ENCODE measurements around the gene BACH2. TPM values are rescaled to one million over a fixed set of nuclear protein-coding genes. Genes with fewer than 3 reads are reported as not detected.

The BACH2 gene
- total RNA-seq, 8 experiments from 2014 or later: 0.25 to 34.3 (median 19.4) TPM

- peaks cover 0 to 4% of the 10 kb centered on the region in 2 donors for H3K4me1 ChIP-seq (replicated peaks in 1 of 2)
- no peak for ATAC-seq (replicated peaks in 6 of 8)
- H3K27ac ChIP-seq: no peak overlapping the region
- WGBS, 10 experiments: 56 to 100% (median 100%) methylated on average over 1 of the region's 1 CpG; no CpG with 5 or more reads in 3 of the 10 experiments
- H3K4me3 ChIP-seq: no peak overlapping the region
- in situ Hi-C loops (cut with MboI; ENCODE audit: low pct_unique_long_range_greater_than_20kb in 2 of 9, low sequenced_read_pairs in 9 of 9, unreplicated experiment in 9 of 9): no loop called here
These were observed 191.0 kb downstream of the BACH2 start for GRCh38 chr6:90105506-90106170.

- H3K4me1 ChIP-seq (replicated peaks in 1 of 2): peaks cover 6% of the 10 kb centered on the region in 2 donors
- WGBS, 10 experiments: 75 to 100% (median 88%) methylated on average over 1 to 13 of the region's 13 CpGs
- H3K27ac ChIP-seq: no peak overlapping the region
- no peak overlapping the region for H3K4me3 ChIP-seq
- ATAC-seq (replicated peaks in 6 of 8): no peak
- in situ Hi-C loops (cut with MboI; ENCODE audit: low pct_unique_long_range_greater_than_20kb in 2 of 9, low sequenced_read_pairs in 9 of 9, unreplicated experiment in 9 of 9): no loop called here
These were observed 193.4 kb downstream of the BACH2 start for GRCh38 chr6:90103056-90103800.

- H3K4me3 ChIP-seq: no peak overlapping the region
- no peak for ATAC-seq (replicated peaks in 6 of 8)
- H3K27ac ChIP-seq: no peak overlapping the region
- in situ Hi-C loops (cut with MboI; ENCODE audit: low pct_unique_long_range_greater_than_20kb in 2 of 9, low sequenced_read_pairs in 9 of 9, unreplicated experiment in 9 of 9): no loop called here
- 88 to 100% (median 100%) methylated on average over 1 of the region's 1 CpG; no CpG with 5 or more reads in 3 of the 10 experiments for WGBS, 10 experiments
- H3K4me1 ChIP-seq (replicated peaks in 1 of 2): peaks cover 10% of the 10 kb centered on the region in 2 donors
These were observed 195.2 kb downstream of the BACH2 start for GRCh38 chr6:90101403-90101802.

- 61 to 100% (median 92%) methylated on average over 1 to 3 of the region's 3 CpGs for WGBS, 10 experiments
- no peak overlapping the region for H3K27ac ChIP-seq
- H3K4me1 ChIP-seq (replicated peaks in 1 of 2): peaks cover 10% of the 10 kb centered on the region in 2 donors
- no peak for ATAC-seq (replicated peaks in 6 of 8)
- H3K4me3 ChIP-seq: no peak overlapping the region
- in situ Hi-C loops (cut with MboI; ENCODE audit: low pct_unique_long_range_greater_than_20kb in 2 of 9, low sequenced_read_pairs in 9 of 9, unreplicated experiment in 9 of 9): no loop called here
These were observed 196.5 kb downstream of the BACH2 start for GRCh38 chr6:90100059-90100665.

- WGBS, 10 experiments: 14 to 86% (median 66%) methylated on average over 1 to 6 of the region's 6 CpGs; no CpG with 5 or more reads in 1 of the 10 experiments
- peaks cover 10% of the 10 kb centered on the region in 2 donors for H3K4me1 ChIP-seq (replicated peaks in 1 of 2)
- H3K4me3 ChIP-seq: no peak overlapping the region
- H3K27ac ChIP-seq: no peak overlapping the region
- in situ Hi-C loops (cut with MboI; ENCODE audit: low pct_unique_long_range_greater_than_20kb in 2 of 9, low sequenced_read_pairs in 9 of 9, unreplicated experiment in 9 of 9): no loop called here
- no peak for ATAC-seq (replicated peaks in 6 of 8)
These were observed 198.0 kb downstream of the BACH2 start for GRCh38 chr6:90098627-90099026.

GRCh38 chr6:90098001-90098531 is 198.6 kb downstream of the BACH2 start:
- no peak overlapping the region for H3K4me3 ChIP-seq
- in situ Hi-C loops (cut with MboI; ENCODE audit: low pct_unique_long_range_greater_than_20kb in 2 of 9, low sequenced_read_pairs in 9 of 9, unreplicated experiment in 9 of 9): no loop called here
- peak; percentile 64 to 95 (median 84) for ATAC-seq (replicated peaks in 6 of 8)
- whole genome bisulfite sequencing, 10 experiments: 0 to 86% (median 65%) methylated on average over 1 to 3 of the region's 4 CpGs; no CpG with 5 or more reads in 2 of the 10 experiments
- H3K4me1 ChIP-seq (replicated peaks in 1 of 2): peaks cover 10% of the 10 kb centered on the region in 2 donors
- H3K27ac ChIP-seq: no peak overlapping the region

- H3K27ac ChIP-seq: no peak overlapping the region
- WGBS, 10 experiments: 36 to 100% (median 92%) methylated on average over 1 to 7 of the region's 7 CpGs
These were observed 199.3 kb downstream of the BACH2 start for GRCh38 chr6:90097356-90097755.

GRCh38 chr6:90096818-90097217 is 199.8 kb downstream of the BACH2 start:
- no peak for ATAC-seq (replicated peaks in 6 of 8)
- Histone ChIP-seq H3K4me1 (replicated peaks in 1 of 2) (peaks cover 10% of the 10 kb centered on the region in 2 donors), H3K4me3 (no peak overlapping the region), H3K27ac (no peak overlapping the region)
- in situ Hi-C loops (cut with MboI; ENCODE audit: low pct_unique_long_range_greater_than_20kb in 2 of 9, low sequenced_read_pairs in 9 of 9, unreplicated experiment in 9 of 9): no loop called here
- 75 to 100% (median 94%) methylated on average over 1 to 4 of the region's 4 CpGs; no CpG with 5 or more reads in 2 of the 10 experiments for WGBS, 10 experiments

More at GRCh38 chr6:90097356-90097755, 199.3 kb downstream of the BACH2 start:
- Histone ChIP-seq H3K4me1 (replicated peaks in 1 of 2) (peaks cover 10% of the 10 kb centered on the region in 2 donors), H3K4me3 (no peak overlapping the region)
- in situ Hi-C loops (cut with MboI; ENCODE audit: low pct_unique_long_range_greater_than_20kb in 2 of 9, low sequenced_read_pairs in 9 of 9, unreplicated experiment in 9 of 9): no loop called here
- peak in 3 of 8 experiments; percentile 45 to 55 (median 51) for ATAC-seq (replicated peaks in 6 of 8)

- Histone ChIP-seq H3K27ac (no peak overlapping the region), H3K4me1 (replicated peaks in 1 of 2) (peaks cover 10% of the 10 kb centered on the region in 2 donors), H3K4me3 (no peak overlapping the region)
- ATAC-seq (replicated peaks in 6 of 8): no peak
- in situ Hi-C loops (cut with MboI; ENCODE audit: low pct_unique_long_range_greater_than_20kb in 2 of 9, low sequenced_read_pairs in 9 of 9, unreplicated experiment in 9 of 9): no loop called here
- WGBS, 10 experiments: 71 to 100% (median 100%) methylated on average over 1 to 3 of the region's 3 CpGs; no CpG with 5 or more reads in 1 of the 10 experiments
These were observed 200.9 kb downstream of the BACH2 start for GRCh38 chr6:90095788-90096187.

GRCh38 chr6:90095145-90095544 is 201.5 kb downstream of the BACH2 start:
- in situ Hi-C loops (cut with MboI; ENCODE audit: low pct_unique_long_range_greater_than_20kb in 2 of 9, low sequenced_read_pairs in 9 of 9, unreplicated experiment in 9 of 9): no loop called here
- Histone ChIP-seq H3K4me1 (replicated peaks in 1 of 2) (peaks cover 10% of the 10 kb centered on the region in 2 donors), H3K4me3 (no peak overlapping the region), H3K27ac (no peak overlapping the region)
- no peak for ATAC-seq (replicated peaks in 6 of 8)
- WGBS, 10 experiments: 33 to 100% (median 81%) methylated on average over 1 to 2 of the region's 2 CpGs; no CpG with 5 or more reads in 1 of the 10 experiments

GRCh38 chr6:90093558-90094073 is 203.0 kb downstream of the BACH2 start:
- H3K4me3 ChIP-seq: no peak overlapping the region
- 67 to 100% (median 97%) methylated on average over 1 to 3 of the region's 3 CpGs; no CpG with 5 or more reads in 2 of the 10 experiments for WGBS, 10 experiments
- ATAC-seq (replicated peaks in 6 of 8): no peak
- in situ Hi-C loops (cut with MboI; ENCODE audit: low pct_unique_long_range_greater_than_20kb in 2 of 9, low sequenced_read_pairs in 9 of 9, unreplicated experiment in 9 of 9): no loop called here
- H3K27ac ChIP-seq: no peak overlapping the region
- H3K4me1 ChIP-seq (replicated peaks in 1 of 2): peaks cover 8 to 10% of the 10 kb centered on the region in 2 donors

- Histone ChIP-seq H3K27ac (no peak overlapping the region), H3K4me1 (replicated peaks in 1 of 2) (no peaks in the 10 kb centered on the region), H3K4me3 (no peak overlapping the region)
- in situ Hi-C loops (cut with MboI; ENCODE audit: low pct_unique_long_range_greater_than_20kb in 2 of 9, low sequenced_read_pairs in 9 of 9, unreplicated experiment in 9 of 9): no loop called here
- WGBS, 10 experiments: 50 to 100% (median 85%) methylated on average over 1 to 2 of the region's 2 CpGs; no CpG with 5 or more reads in 2 of the 10 experiments
- no peak for ATAC-seq (replicated peaks in 6 of 8)
These were observed 205.8 kb downstream of the BACH2 start for GRCh38 chr6:90090866-90091265.

GRCh38 chr6:90088009-90088408 is 208.6 kb downstream of the BACH2 start:
- peak; percentile 70 to 99 (median 90) for ATAC-seq (replicated peaks in 6 of 8)
- no peaks in the 10 kb centered on the region for H3K4me1 ChIP-seq (replicated peaks in 1 of 2)
- H3K4me3 ChIP-seq: no peak overlapping the region
- in situ Hi-C loops (cut with MboI; ENCODE audit: low pct_unique_long_range_greater_than_20kb in 2 of 9, low sequenced_read_pairs in 9 of 9, unreplicated experiment in 9 of 9): no loop called here
- H3K27ac ChIP-seq: no peak overlapping the region

Data from motor neuron (in vitro differentiated cells).